Right lobe of liver (tissue), 4 donors: Measurements from ENCODE around the gene BOD1L1.

ENCODE experiments used
- CTCF ChIP-seq, 4 donors: fragments of 200-600 bp in 3 of 4; fragments of 450-650 bp in 1 of 4; IDR thresholded peaks; one replicate each; pipeline versions ENCODE4 v1.5.1 to v1.8.0; 2016 to 2022; ENCODE audit warnings: antibody characterized with exemption in 4 of 4, mild to moderate bottlenecking in 2 of 4
- POLR2A ChIP-seq: fragments of 450-650 bp; IDR thresholded peaks from one replicate; pipeline ENCODE4 v1.6.1; 2017; ENCODE audit warnings: antibody characterized with exemption, mild to moderate bottlenecking
- donor health status: DM: no; HTN: no; CAD: no.
- donor health status: DM: no; HTN: no; CAD: no.
- donor health status: DM: no; HTN: yes; CAD: no.

GRCh38 chr4:13665701-13666660 is 38.5 kb upstream of the BOD1L1 start:
- TF ChIP-seq POLR2A (no peak), CTCF (IDR thresholded peaks at IDR 0.05) (no peak)
